ENCODE measurements around the gene SCFD1.

SCFD1 gene

DNA sequence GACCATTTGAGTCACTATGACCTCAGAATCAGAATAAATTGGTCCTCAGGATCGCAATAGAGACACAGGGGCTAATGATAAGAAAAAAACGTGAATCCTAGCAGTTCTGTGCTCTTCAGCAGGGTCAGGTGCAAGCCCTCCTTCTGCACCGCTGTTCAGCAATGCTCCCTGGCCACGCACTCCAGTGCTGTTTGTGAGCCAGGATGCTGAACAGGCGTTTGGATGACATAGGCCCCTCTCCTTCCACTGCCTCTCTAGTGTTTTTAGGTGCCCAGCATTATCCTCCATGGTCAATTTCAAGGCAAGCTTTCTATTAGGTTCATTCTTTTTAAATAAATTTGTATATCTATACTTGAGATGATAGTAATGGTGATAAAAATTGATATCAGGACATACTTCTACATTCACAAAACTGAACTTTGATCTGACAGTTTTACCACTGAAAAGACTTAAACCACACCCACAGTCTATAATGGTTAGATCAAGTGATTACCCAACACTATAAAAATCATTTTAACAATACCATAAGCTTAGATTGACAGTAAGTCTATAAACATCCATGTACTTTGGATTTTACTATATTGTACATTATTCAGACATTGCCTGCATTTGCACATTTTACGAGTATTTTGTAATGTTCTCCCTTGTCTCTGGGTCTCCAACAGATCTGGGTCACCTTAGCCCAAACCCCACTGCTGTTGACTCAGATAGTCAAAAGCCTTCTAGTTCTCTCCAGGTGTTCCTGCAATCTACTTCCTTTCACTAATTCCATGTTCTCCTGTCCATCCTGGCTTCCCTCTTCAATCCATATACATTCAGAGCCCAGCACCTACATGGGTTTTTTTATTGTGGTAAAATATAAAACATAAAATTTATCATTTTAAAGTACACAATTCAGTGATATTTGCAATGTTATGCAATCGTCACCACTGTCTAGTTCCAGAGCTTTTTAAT is 137.3 kb downstream of the SCFD1 start:
- DNase-seq = no peak

DNA sequence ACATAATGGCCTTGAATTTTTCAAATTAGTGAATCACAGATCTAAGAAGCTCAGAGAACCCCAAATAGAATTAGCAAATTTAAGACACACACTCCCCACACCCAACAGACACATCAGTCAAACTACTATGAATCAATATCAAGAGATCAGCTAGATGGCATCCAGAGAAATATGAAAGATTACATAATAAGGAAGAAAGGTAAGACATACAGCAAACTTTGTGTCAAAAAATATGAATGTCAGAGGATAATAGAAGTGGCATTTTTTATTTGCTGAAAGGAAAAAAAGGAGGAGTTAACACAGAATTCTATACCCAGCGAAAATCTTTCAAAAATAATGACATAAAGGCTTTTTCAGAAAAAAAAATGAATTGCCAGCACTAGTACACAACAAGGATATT is 141.8 kb downstream of the SCFD1 start:
- no peak for DNase-seq

- DNase-seq = no peak
Measured at GRCh38 chr14:30767624-30768023, 145.5 kb downstream of the SCFD1 start.

- DNase-seq = no peak
Measured at GRCh38 chr14:30768791-30769190, 146.7 kb downstream of the SCFD1 start.

DNA sequence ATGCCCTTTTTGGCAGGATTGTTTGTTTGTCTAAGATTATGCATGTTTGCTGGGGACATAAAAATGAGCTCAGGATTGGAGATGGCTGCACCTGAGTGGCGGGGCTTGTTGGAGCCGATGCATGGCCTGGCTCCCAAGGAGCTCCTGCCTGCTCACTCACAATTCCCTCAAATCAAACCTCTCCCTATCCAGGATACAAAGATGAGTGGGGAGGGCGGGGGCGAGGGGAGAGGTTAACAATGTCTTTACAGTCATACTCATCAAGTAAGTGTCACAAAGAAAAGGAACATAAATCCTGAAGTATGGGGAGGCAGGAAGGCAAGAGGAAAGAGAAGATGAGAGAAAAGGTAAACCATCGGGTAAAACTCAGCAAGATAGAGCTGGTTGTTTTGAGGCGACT is 148.3 kb downstream of the SCFD1 start:
- no peak for DNase-seq

DNA sequence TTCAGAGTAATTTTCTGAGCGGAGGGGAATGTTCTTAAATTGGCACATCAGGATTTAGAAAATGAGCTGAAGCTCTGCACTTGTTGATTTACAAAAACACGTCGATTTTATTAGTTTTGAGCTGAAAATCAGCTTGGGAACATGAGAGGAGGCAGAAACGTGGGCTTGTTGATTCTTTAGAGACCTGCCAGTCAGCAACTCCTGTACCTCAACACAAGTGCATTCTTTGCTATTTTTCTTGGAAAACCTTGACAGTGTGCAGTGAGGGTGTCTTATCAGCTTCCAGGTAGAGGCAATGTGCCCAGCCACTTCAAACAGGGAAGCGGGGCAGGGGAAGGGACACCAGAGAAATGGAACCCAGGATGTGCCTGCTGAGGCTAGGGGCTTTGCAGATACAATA is 149.5 kb downstream of the SCFD1 start:
- no peak for DNase-seq

- no peak for DNase-seq
Measured at GRCh38 chr14:30779210-30779609, 157.1 kb downstream of the SCFD1 start.
